H7 (cell line): ENCODE results near the gene LRBA. TPM values are rescaled to one million over a fixed set of nuclear protein-coding genes. Genes with fewer than 3 reads are reported as not detected.
"Not testable (repeated sequence)": the region's sequence is repeated elsewhere in the genome, so short reads cannot be mapped to it uniquely, and the experiment has no call there.

Experiments used
- DNase-seq: peaks from one replicate; pipeline ENCODE4 v3.0.0; 2012
- H3K27me3 ChIP-seq: 2 replicates; pipeline ENCODE4 v1.6.0; 2011; ENCODE audit warnings: mild to moderate bottlenecking, low read length; ENCODE audit not compliant: control insufficient read depth, insufficient read depth
- H3K36me3 ChIP-seq: replicated peaks from 2 replicates; pipeline ENCODE4 v1.5.1; 2011; ENCODE audit warnings: low read length; ENCODE audit not compliant: control insufficient read depth, insufficient read depth
- H3K4me3 ChIP-seq: 2 replicates; pipeline ENCODE4 v1.5.1; 2011; ENCODE audit warnings: low read depth, mild to moderate bottlenecking, control low read depth, low read length, moderate library complexity; ENCODE audit not compliant: insufficient read depth
- total RNA-seq: library from RNA; depleted of rRNA; stranded (reverse); fragments of >200 nt; shearing (Covaris generic); gene quantifications from 2 replicates; pipeline ENCODE4 v1.2.3, GENCODE V29; 2014

Gene LRBA
- total RNA-seq, 1 experiment from 2014 or later = 47.3 TPM

GRCh38 chr4:150931005-150931404, 84.1 kb downstream of the LRBA start:
- DNase-seq = no peak
- H3K27me3 ChIP-seq = no peaks in the 10 kb centered on the region
- H3K36me3 ChIP-seq = no peaks in the 10 kb centered on the region
- no peak overlapping the region for H3K4me3 ChIP-seq

- no peak for DNase-seq
- H3K36me3 ChIP-seq = 0 out of 2 replicates have a peak, but pooled peaks cover 2% of the 10 kb centered on the region
- H3K4me3 ChIP-seq = no peak overlapping the region
- H3K27me3 ChIP-seq = no peaks in the 10 kb centered on the region
Observed at GRCh38 chr4:150923945-150924344, 91.1 kb downstream of the LRBA start.

- H3K36me3 ChIP-seq, H3K27me3 ChIP-seq, DNase-seq, H3K4me3 ChIP-seq: not testable (repeated sequence)
Observed at GRCh38 chr4:150921486-150921885, 93.6 kb downstream of the LRBA start.

GRCh38 chr4:150918562-150918961, 96.5 kb downstream of the LRBA start:
- DNase-seq, H3K27me3 ChIP-seq, H3K36me3 ChIP-seq, H3K4me3 ChIP-seq: not testable (repeated sequence)

- DNase-seq = no peak
- H3K4me3 ChIP-seq = no peak overlapping the region
- no peaks in the 10 kb centered on the region; the same call in 1 of the 2 replicates for H3K36me3 ChIP-seq
- H3K27me3 ChIP-seq = no peaks in the 10 kb centered on the region
Observed at GRCh38 chr4:150911326-150911725, 103.8 kb downstream of the LRBA start.

- Histone ChIP-seq H3K36me3 (no peaks in the 10 kb centered on the region; the same call in 1 of the 2 replicates), H3K4me3 (no peak overlapping the region), H3K27me3 (no peaks in the 10 kb centered on the region)
- DNase-seq = no peak
Observed at GRCh38 chr4:150909116-150909515, 106.0 kb downstream of the LRBA start.

- DNase-seq = no peak
- Histone ChIP-seq H3K4me3 (no peak overlapping the region), H3K27me3 (no peaks in the 10 kb centered on the region), H3K36me3 (no peaks in the 10 kb centered on the region; the same call in 1 of the 2 replicates)
Observed at GRCh38 chr4:150906987-150907633, 108.0 kb downstream of the LRBA start.

- H3K4me3 ChIP-seq = no peak overlapping the region
- DNase-seq = no peak
- H3K27me3 ChIP-seq = no peaks in the 10 kb centered on the region
- H3K36me3 ChIP-seq = peaks cover 2% of the 10 kb centered on the region; the same call in 1 of the 2 replicates
Observed at GRCh38 chr4:150904671-150905070, 110.4 kb downstream of the LRBA start.

- Histone ChIP-seq H3K27me3 (no peaks in the 10 kb centered on the region), H3K36me3 (peaks cover 2% of the 10 kb centered on the region; the same call in 1 of the 2 replicates), H3K4me3 (no peak overlapping the region)
- DNase-seq = no peak
Observed at GRCh38 chr4:150903603-150904002, 111.5 kb downstream of the LRBA start.

- Histone ChIP-seq H3K4me3 (no peak overlapping the region), H3K27me3 (no peaks in the 10 kb centered on the region), H3K36me3 (peaks cover 2% of the 10 kb centered on the region; the same call in 1 of the 2 replicates)
- no peak for DNase-seq
Observed at GRCh38 chr4:150896497-150896896, 118.6 kb downstream of the LRBA start.

- no peaks in the 10 kb centered on the region for H3K36me3 ChIP-seq
- H3K27me3 ChIP-seq = no peaks in the 10 kb centered on the region
- no peak overlapping the region for H3K4me3 ChIP-seq
- DNase-seq = no peak
Observed at GRCh38 chr4:150890246-150890645, 124.8 kb downstream of the LRBA start.

- no peak for DNase-seq
- H3K4me3 ChIP-seq = no peak overlapping the region
- no peaks in the 10 kb centered on the region for H3K27me3 ChIP-seq
- no peaks in the 10 kb centered on the region for H3K36me3 ChIP-seq
Observed at GRCh38 chr4:150889306-150889705, 125.8 kb downstream of the LRBA start.

GRCh38 chr4:150888625-150889024, 126.5 kb downstream of the LRBA start:
- H3K4me3 ChIP-seq = no peak overlapping the region
- no peaks in the 10 kb centered on the region for H3K27me3 ChIP-seq
- no peaks in the 10 kb centered on the region for H3K36me3 ChIP-seq
- DNase-seq = no peak

- H3K36me3 ChIP-seq = no peaks in the 10 kb centered on the region
- no peak overlapping the region for H3K4me3 ChIP-seq
- no peaks in the 10 kb centered on the region for H3K27me3 ChIP-seq
- DNase-seq = no peak
Observed at GRCh38 chr4:150888217-150888616, 126.9 kb downstream of the LRBA start.

GRCh38 chr4:150886597-150886996, 128.5 kb downstream of the LRBA start:
- Histone ChIP-seq H3K27me3 (no peaks in the 10 kb centered on the region), H3K4me3 (no peak overlapping the region), H3K36me3 (no peaks in the 10 kb centered on the region)
- DNase-seq = no peak

- DNase-seq = no peak
- Histone ChIP-seq H3K4me3 (no peak overlapping the region), H3K36me3 (no peaks in the 10 kb centered on the region), H3K27me3 (no peaks in the 10 kb centered on the region)
Observed at GRCh38 chr4:150884625-150885024, 130.5 kb downstream of the LRBA start.
